NCI-H1694 treated with DMSO at 0.1 percent for 48 hours (cell line): Measurements from ENCODE around the gene SPATA31D3.
"Not testable (repeated sequence)": the region's sequence is repeated elsewhere in the genome, so short reads cannot be mapped to it uniquely, and the experiment has no call there.

Source experiments
- DNase-seq: peaks from one replicate; lab custom pipeline; 2025; lab: John Stamatoyannopoulos, UW

SPATA31D3 gene

GRCh38 chr9:81979196-81979595 lies 35.9 kb downstream of the SPATA31D3 start:
- no peak for DNase-seq

- no peak for DNase-seq
Measured at GRCh38 chr9:81980568-81980967, 37.3 kb downstream of the SPATA31D3 start.

- no peak for DNase-seq
Measured at GRCh38 chr9:81981883-81982282, 38.6 kb downstream of the SPATA31D3 start.

- no peak for DNase-seq
Measured at GRCh38 chr9:81984928-81985327, 41.6 kb downstream of the SPATA31D3 start.

GRCh38 chr9:81986051-81986450 lies 42.8 kb downstream of the SPATA31D3 start:
- no peak for DNase-seq

GRCh38 chr9:81988472-81988871 lies 45.2 kb downstream of the SPATA31D3 start, which contains the start of gene SPATA31D1:
Gene SPATA31D1, plus strand, starts transcription at chr9:81988772. Its CDS starts 47 bp downstream, at chr9:81988819.
- DNase-seq, result not testable (repeated sequence)

- no peak for DNase-seq
Measured at GRCh38 chr9:81989700-81990099, 46.4 kb downstream of the SPATA31D3 start.

GRCh38 chr9:81993656-81994055 lies 50.4 kb downstream of the SPATA31D3 start:
- DNase-seq, result no peak
